Left renal cortex interstitium (tissue), 4 donors: ENCODE results near the gene CTTNBP2. TPM values are rescaled to one million over a fixed set of nuclear protein-coding genes. Genes with fewer than 3 reads are reported as not detected.

ENCODE experiments used
- DNase-seq, 4 donors: peaks; one replicate each; pipeline ENCODE4 v3.0.0-alpha.2; 2013; ENCODE audit warnings: low read depth in 4 of 4, low spot score in 2 of 4, missing footprints in 1 of 4
- polyA plus RNA-seq, 4 donors: library from polyadenylated mRNA; unstranded; fragments of 120-200 nt; gene quantifications; one replicate each; pipeline ENCODE4 v1.2.1, GENCODE V29; 2013; ENCODE audit not compliant: insufficient read length in 4 of 4

CTTNBP2 gene
- polyA plus RNA-seq, 4 donors: 23.2 to 34.1 (median 25.8) TPM

GRCh38 chr7:117871778-117872538 lies 1.3 kb downstream of the CTTNBP2 start:
- peak in 1 of 4 donors; percentile 16 for DNase-seq

GRCh38 chr7:117871401-117871777 lies 1.9 kb downstream of the CTTNBP2 start:
- DNase-seq: no peak

DNA sequence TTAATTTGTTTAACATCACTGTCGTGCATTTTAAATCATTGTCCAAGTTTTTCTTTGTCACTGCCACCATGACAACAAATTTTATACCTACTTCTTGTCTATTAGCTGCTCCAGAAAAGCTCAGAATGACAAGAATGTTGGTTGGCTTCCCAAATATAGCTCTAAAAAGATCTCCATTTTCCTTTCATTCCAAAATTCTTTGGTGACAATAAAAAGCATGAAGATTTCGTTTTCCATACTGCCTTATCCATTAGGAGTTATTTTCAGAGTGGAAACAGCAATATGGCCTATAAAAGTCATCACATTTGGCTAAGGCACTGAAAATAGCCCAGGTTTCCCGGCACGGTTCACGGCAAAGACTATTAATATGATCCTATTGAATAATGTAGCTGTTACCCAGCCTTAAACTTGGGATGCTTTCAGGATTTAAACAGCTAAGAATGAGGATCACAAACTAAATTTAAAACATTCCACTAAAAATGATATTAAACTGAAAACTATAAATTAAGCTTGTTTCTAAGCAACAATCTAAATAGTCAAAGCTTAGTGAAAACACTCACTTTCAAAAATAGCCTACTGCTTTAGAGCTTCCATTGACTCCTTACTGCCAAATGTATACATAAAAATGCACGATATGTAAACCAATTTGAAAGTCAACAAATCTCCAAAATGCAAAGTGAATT lies 2.7 kb downstream of the CTTNBP2 start:
- DNase-seq: no peak

DNA sequence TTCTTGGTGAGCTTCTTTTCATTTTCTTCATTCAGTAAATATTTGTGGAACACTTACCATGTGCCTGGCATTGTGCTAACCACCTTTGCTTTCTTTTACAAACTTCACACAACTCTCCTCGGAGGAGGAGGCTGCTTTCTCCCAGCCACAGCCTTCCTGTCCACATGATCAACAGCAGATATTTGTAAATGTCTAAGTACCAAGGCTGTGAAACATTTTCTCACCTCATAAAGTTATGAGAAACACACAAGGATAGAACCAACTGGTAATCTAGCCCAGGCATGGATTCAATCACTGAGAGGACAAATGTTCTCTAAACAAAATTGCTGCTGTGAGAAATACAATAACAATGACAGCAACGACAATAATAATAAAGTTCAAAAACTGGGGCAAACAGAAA lies 3.9 kb downstream of the CTTNBP2 start:
- no peak for DNase-seq

DNA sequence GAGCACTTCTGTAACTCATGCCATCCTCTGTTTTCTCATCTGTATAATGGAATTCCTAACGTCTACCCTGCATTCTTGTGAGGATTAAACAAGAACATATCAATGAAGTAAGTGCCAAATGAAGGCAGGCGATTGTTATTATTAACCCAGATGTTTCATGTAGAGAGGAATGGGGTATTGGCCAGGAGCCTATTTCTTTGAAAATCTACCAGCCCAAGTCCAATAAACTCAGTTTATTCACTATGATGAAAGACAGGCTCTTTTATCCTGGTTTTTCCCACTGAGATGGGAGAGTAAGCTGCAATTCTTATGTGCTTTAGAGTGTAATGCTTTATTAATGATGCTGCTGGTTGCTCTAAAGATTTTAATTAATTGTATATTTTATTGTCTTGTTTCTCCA lies 9.6 kb downstream of the CTTNBP2 start:
- DNase-seq: no peak

DNA sequence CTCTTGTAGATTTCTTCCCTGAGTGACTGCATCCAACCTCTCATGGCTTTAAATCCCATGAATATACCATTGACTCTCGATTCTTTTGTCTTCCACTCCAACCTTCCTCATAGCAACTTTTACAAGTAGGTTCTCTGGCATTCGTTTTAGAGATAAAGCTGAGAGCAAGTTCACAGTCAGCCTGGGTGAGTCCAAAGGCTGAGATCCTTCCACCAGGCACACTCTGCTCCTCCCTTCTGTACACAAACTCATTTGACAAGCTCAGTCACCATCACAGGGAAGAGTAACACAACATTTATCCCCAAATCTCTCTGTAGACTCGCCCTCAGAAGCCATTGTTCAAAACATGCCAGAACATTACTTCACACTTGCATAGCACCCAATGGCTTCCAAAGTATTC lies 10.9 kb downstream of the CTTNBP2 start:
- DNase-seq: no peak

DNA sequence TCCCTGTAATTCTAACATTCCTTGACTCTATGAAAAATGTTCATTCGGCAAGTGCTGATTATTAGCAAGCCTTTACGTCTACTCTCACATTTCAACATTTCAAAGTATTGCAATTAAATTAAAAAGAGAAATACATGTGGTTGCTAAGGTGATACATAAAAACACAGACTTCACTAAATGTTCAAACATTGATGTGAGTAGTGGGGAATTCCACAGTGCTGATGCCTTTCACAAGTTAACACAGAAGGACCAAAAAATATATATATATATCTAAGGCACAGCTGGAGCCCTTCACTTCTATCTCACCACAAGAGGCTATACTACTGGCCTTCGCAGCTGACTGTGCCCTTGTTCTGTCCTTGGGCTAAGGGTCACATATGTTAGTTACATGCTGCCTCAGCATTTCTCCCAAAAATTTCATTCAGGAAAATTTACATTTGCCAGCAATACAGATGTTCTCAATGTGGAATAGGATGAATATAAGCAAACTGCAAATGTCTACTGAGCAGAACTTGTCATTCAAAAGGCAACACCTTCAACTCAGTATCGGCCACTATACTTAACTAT lies 13.9 kb downstream of the CTTNBP2 start:
- no peak for DNase-seq

GRCh38 chr7:117858712-117859111 lies 14.5 kb downstream of the CTTNBP2 start:
- no peak for DNase-seq

- DNase-seq: no peak
Measured at GRCh38 chr7:117857718-117858117, 15.5 kb downstream of the CTTNBP2 start.

GRCh38 chr7:117856196-117856595 lies 17.0 kb downstream of the CTTNBP2 start:
- DNase-seq: no peak

GRCh38 chr7:117854186-117854585 lies 19.1 kb downstream of the CTTNBP2 start:
- DNase-seq: no peak

DNA sequence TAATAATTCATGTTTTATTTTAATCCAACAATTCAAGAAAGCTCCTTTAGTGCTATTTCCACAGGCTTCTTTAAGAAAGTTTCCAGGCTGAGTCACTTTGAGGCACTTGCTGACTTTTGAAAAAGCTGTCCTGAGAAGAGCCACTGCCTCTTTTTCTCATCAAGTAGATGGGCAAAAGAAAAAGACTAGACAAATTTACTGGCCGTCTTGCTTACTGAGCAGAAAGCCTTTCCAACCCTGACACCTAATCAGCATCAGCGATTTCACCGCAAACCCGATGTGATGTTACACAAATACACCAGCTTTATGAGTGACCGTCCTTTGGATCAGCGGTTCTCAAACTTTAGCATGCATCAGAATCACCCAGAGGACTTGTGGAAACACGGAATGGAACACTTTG lies 24.3 kb downstream of the CTTNBP2 start:
- no peak for DNase-seq

- no peak for DNase-seq
Measured at GRCh38 chr7:117844678-117845077, 28.6 kb downstream of the CTTNBP2 start.

GRCh38 chr7:117841611-117842010 lies 31.6 kb downstream of the CTTNBP2 start:
- DNase-seq: no peak

- DNase-seq: no peak
Measured at GRCh38 chr7:117841011-117841410, 32.2 kb downstream of the CTTNBP2 start.

DNA sequence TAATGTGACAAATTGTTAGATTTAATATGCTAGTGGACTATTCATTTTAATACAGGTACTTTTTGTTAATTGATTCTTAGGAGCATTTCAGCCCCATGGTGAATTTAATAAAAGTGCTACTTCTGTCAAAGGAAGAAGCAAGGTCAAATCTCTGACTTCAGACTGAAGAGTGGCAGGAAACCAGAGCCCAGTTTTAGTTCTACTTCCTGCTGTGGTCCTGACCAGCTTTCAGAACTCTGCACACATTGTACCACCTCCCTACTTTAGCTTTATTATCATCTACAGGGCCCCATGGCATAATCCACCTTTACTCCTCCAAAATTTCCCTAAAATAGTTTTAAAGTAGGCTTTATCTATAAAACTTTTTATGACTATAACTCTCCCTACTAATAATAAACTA lies 33.7 kb downstream of the CTTNBP2 start:
- DNase-seq: no peak

DNA sequence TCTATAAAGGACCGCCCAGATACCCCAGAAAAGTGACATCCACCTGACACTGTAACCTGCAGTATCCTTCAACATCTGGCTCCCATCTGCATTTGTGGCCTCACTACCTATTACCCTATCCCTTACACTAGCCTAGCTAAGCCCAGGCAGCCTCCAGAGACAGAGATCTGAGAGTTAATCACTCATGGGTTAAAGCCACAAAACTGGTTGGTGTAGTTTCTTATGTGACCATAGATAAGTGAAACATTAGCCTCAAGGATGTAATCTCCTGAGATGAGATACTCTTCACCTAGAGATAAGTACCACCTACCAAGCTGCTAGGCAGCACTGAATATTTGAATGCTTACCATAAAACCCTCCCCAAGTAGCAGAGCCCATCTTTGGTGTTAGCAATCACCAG lies 35.4 kb downstream of the CTTNBP2 start:
- DNase-seq: no peak

- peak in 2 of 4 donors; percentile 32 to 48 for DNase-seq
Measured at GRCh38 chr7:117835016-117835664, 38.1 kb downstream of the CTTNBP2 start.

- DNase-seq: no peak
Measured at GRCh38 chr7:117830422-117830954, 42.8 kb downstream of the CTTNBP2 start.

DNA sequence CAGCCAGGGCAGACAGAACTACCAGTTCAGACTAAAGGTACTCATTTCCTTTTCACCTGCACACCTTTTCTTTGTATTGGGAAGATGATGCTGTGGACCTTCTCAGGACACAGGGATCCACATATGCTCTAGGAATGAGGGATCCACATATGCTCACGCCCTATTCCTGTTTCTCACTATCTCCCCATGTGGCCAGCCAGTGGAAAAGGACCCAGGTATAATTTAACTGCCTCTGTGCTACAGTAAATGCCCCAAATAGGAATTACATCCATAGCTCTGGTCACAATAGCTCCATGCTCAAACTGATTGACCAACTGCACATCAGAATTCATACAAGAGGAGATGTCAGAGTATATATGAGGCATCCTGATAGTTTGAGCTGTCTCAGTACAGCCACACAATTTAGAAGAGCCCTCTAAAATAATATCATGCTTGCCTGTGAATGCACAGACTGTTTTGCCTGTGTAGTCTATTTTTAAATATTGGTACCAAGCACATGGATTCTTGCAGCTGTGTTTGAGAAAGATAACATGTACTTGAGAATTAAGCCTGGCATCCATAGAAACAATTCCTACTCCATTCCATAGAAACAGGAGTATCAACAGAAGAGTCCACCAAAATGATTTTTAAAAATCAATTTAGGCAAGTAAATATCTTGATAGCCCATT lies 43.7 kb downstream of the CTTNBP2 start:
- DNase-seq: no peak

- no peak for DNase-seq
Measured at GRCh38 chr7:117828825-117829224, 44.4 kb downstream of the CTTNBP2 start.
